ENCODE measurements around the gene ETNK1. TPM values are rescaled to one million over a fixed set of nuclear protein-coding genes. Genes with fewer than 3 reads are reported as not detected.
"Not testable (repeated sequence)": the region's sequence is repeated elsewhere in the genome, so short reads cannot be mapped to it uniquely, and the experiment has no call there.

The ETNK1 gene
- total RNA-seq, 4 donors from 2014 or later, result 15.3 to 33.3 (median 28.5) TPM

DNA sequence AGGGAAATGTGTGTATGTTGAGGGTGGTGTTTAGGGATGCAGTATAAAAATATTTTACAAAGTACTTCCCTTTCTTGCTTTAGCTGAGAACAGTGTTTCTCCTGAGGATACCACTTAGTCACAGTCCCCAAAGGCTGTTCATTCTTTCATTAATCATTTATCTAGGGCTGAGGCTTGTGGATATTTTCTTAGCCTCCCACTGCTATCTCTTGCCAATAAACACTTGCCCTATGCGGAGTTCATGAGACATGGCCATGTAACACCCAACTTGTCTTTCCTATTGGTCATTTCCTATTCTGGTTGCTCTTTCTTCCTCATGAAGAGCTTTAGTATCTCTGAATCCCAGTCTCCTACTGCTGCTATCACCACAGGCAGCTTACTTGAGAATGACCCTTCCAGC, 75.1 kb downstream of the ETNK1 start:
- ATAC-seq, result no peak
- WGBS, 2 donors (ENCODE audit: low coverage in 1 of 2), result 50% methylated on average over 1 of the region's 1 CpG; no CpG with 5 or more reads in 1 of the 2 donors

DNA sequence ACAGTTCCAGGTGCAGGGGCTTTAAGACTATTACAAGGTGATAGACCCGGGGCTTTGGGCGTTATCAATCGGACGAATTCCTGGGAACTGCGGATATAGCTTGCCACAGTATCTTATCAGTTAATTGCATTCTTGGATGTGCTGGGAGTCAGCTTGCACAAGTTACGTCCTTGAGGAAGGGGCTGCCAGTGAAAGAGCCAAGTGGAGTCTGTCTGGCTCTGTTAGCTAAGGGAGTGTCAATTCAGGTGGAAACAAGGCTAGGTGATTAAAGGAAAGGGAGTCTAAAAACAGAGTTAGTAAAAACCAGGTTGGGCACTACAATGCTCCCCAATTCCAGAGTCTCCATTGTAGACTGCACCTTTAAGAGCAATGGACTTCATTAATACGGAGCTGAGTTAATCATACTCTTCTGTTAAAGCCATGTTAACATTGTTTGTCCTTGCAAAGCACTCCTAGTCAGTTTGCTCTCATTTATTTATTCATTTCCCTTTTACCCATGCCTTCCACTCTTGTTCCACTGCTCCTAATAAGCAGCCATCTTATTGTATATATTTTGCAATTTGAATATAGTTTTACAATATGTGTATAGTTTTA, 76.3 kb downstream of the ETNK1 start:
- not testable (repeated sequence) for H3K4me3 ChIP-seq, H3K4me1 ChIP-seq, H3K27ac ChIP-seq, H3K27me3 ChIP-seq, ATAC-seq, H3K9me3 ChIP-seq, H3K36me3 ChIP-seq
- WGBS, 2 donors (ENCODE audit: low coverage in 1 of 2), result 45 to 48% methylated on average over 2 to 6 of the region's 7 CpGs

More for the DNA sequence above, 75.1 kb downstream of the ETNK1 start:
- H3K9me3 ChIP-seq, result no peaks in the 10 kb centered on the region
- H3K27ac ChIP-seq, result no peak overlapping the region
- TF ChIP-seq, protein P1, sequence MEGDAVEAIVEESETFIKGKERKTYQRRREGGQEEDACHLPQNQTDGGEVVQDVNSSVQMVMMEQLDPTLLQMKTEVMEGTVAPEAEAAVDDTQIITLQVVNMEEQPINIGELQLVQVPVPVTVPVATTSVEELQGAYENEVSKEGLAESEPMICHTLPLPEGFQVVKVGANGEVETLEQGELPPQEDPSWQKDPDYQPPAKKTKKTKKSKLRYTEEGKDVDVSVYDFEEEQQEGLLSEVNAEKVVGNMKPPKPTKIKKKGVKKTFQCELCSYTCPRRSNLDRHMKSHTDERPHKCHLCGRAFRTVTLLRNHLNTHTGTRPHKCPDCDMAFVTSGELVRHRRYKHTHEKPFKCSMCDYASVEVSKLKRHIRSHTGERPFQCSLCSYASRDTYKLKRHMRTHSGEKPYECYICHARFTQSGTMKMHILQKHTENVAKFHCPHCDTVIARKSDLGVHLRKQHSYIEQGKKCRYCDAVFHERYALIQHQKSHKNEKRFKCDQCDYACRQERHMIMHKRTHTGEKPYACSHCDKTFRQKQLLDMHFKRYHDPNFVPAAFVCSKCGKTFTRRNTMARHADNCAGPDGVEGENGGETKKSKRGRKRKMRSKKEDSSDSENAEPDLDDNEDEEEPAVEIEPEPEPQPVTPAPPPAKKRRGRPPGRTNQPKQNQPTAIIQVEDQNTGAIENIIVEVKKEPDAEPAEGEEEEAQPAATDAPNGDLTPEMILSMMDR (IDR thresholded peaks at IDR 0.05), result no peak
- TF ChIP-seq POLR2AphosphoS5 (IDR thresholded peaks at IDR 0.05) (no peak), EP300 (IDR thresholded peaks at IDR 0.05) (no peak), POLR2A (IDR thresholded peaks at IDR 0.05) (no peak)
- no peak overlapping the region for H3K4me3 ChIP-seq
- H3K4me1 ChIP-seq, result no peaks in the 10 kb centered on the region
- H3K36me3 ChIP-seq, result no peaks in the 10 kb centered on the region
- H3K27me3 ChIP-seq, result no peaks in the 10 kb centered on the region

DNA sequence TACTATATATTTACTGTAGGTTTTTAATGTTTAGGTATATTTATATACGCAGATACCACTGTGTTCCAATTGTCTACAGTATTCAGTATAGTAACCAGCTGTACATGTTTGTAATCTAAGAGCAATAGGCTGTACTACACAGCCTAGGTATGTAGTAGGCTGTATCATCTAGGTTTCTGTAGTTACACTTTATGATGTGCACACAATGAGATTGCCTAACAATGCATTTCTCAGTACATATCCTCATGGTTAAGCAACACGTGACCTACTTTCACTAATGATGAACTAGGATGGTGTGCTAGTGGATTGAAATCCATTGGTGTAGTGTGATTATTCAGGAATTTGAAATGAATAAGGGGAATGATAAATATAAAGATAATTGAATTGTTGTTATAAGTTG, 77.7 kb downstream of the ETNK1 start:
- ATAC-seq, result no peak

DNA sequence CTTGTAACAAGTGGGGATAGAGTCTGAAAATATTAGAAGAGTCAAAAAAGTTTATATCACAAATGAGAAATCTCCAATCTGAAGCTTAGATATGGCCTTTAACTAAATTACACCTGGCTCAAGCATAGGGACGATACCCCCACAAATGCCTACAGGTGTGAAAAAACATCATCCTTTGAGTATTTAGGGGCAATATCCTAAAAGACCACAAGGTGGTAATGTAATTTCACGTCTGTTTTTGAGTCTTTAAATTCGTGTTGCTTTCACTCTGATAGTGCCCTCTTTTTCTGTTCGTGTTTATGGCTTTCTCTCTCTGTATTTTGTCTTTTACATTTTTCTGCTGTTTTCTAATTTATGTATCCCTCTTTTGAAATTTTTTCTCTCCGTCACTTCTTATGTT, 84.3 kb downstream of the ETNK1 start:
- 11 to 20% methylated on average over 5 of the region's 5 CpGs for WGBS, 2 donors (ENCODE audit: low coverage in 1 of 2)
- Histone ChIP-seq H3K36me3 (no peaks in the 10 kb centered on the region), H3K27ac (peak overlapping the region in 1 of 4 donors; percentile 27), H3K4me3 (no peak overlapping the region), H3K4me1 (peaks cover 0 to 10% (median 0%) of the 10 kb centered on the region in 3 donors), H3K9me3 (no peaks in the 10 kb centered on the region), H3K27me3 (no peaks in the 10 kb centered on the region)
- TF ChIP-seq POLR2AphosphoS5 (IDR thresholded peaks at IDR 0.05), result no peak
- TF ChIP-seq, protein P1 (IDR thresholded peaks at IDR 0.05), result peak; percentile 69 to 78 (median 76)
- no peak for ATAC-seq

More for the DNA sequence above, 77.7 kb downstream of the ETNK1 start:
- no peaks in the 10 kb centered on the region for H3K27me3 ChIP-seq
- no peaks in the 10 kb centered on the region for H3K4me1 ChIP-seq
- H3K4me3 ChIP-seq, result no peak overlapping the region
- H3K27ac ChIP-seq, result no peak overlapping the region
- no peaks in the 10 kb centered on the region for H3K36me3 ChIP-seq
- no peak for TF ChIP-seq POLR2A (IDR thresholded peaks at IDR 0.05)
- TF ChIP-seq, protein P1 (IDR thresholded peaks at IDR 0.05), result no peak
- no peak for TF ChIP-seq POLR2AphosphoS5 (IDR thresholded peaks at IDR 0.05)
- no peak for TF ChIP-seq EP300 (IDR thresholded peaks at IDR 0.05)
- WGBS, 2 donors (ENCODE audit: low coverage in 1 of 2), result 100% methylated on average over 1 to 2 of the region's 2 CpGs
- no peaks in the 10 kb centered on the region for H3K9me3 ChIP-seq

DNA sequence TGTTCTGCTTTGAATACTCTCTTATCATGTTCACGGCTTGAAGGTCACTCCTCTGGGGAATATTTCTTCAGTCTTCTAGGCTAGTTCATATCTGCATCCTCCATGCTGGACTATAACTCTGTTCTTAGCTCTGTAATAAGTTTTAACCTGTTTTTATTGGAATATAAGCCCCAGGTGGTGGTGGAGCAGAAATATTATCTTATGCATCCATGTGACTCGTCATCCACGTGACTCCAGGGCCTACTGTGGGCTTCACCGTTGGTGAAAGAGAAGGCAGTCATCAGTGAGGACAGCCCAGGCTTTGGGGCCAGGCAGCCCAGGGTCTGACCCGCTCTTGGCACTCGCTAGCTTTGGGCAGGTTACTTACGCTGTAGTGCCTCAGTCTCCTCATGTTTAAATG, 87.1 kb downstream of the ETNK1 start:
- Histone ChIP-seq H3K4me1 (peaks cover 0 to 10% (median 0%) of the 10 kb centered on the region in 3 donors), H3K27ac (no peak overlapping the region), H3K36me3 (no peaks in the 10 kb centered on the region), H3K27me3 (no peaks in the 10 kb centered on the region), H3K9me3 (no peaks in the 10 kb centered on the region), H3K4me3 (no peak overlapping the region)
- ATAC-seq, result no peak
- TF ChIP-seq POLR2AphosphoS5 (IDR thresholded peaks at IDR 0.05), result no peak
- TF ChIP-seq, protein P1 (IDR thresholded peaks at IDR 0.05), result no peak
- no peak for TF ChIP-seq POLR2A (IDR thresholded peaks at IDR 0.05)
- TF ChIP-seq EP300 (IDR thresholded peaks at IDR 0.05), result no peak
- 60 to 89% methylated on average over 3 to 7 of the region's 7 CpGs for WGBS, 2 donors (ENCODE audit: low coverage in 1 of 2)

All from gastroesophageal sphincter (tissue), 4 donors.